SU-DHL-6 (cell line): ENCODE results near the gene OLIG2.

Source experiments
- EZH2phosphoT487 ChIP-seq: fragments of 200-600 bp; sonication (generic), shearing (Covaris generic); conservative IDR thresholded peaks from 2 replicates; pipeline ENCODE4 v1.6.1; 2018; ENCODE audit warnings: mild to moderate bottlenecking, antibody characterized with exemption, low read length, moderate library complexity, mixed read lengths
- TF ChIP-seq, protein P1 (sequence below): fragments of 200-600 bp; sonication (generic); IDR thresholded peaks from one replicate; pipeline ENCODE4 v1.5.1; 2017; ENCODE audit warnings: antibody characterized with exemption, mild to moderate bottlenecking, low read length, moderate library complexity; ENCODE audit not compliant: insufficient read depth, poor library complexity, severe bottlenecking

DNA sequence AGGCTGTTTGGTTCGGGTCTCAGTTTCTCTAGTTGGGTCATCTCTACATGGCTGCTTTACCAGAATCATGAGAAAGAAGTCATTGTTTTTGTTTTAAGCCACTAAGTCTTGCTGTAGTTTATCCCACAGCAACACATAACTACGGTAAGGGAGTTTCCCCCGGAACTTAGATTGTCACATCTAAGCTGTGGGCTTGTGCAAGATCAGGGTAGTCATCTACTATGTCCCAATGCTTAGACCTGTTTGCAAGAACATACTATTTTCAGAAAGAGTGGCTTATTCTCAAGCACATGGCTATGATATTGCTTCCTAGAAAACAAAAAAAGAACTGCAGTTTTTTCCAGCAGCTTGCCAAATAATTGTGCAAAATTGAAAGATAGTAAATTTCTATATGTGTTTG, 18.0 kb upstream of the OLIG2 start:
- TF ChIP-seq, protein P1, sequence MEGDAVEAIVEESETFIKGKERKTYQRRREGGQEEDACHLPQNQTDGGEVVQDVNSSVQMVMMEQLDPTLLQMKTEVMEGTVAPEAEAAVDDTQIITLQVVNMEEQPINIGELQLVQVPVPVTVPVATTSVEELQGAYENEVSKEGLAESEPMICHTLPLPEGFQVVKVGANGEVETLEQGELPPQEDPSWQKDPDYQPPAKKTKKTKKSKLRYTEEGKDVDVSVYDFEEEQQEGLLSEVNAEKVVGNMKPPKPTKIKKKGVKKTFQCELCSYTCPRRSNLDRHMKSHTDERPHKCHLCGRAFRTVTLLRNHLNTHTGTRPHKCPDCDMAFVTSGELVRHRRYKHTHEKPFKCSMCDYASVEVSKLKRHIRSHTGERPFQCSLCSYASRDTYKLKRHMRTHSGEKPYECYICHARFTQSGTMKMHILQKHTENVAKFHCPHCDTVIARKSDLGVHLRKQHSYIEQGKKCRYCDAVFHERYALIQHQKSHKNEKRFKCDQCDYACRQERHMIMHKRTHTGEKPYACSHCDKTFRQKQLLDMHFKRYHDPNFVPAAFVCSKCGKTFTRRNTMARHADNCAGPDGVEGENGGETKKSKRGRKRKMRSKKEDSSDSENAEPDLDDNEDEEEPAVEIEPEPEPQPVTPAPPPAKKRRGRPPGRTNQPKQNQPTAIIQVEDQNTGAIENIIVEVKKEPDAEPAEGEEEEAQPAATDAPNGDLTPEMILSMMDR, result no peak
- TF ChIP-seq EZH2phosphoT487, result no peak
